ENCODE measurements around the gene RPL36AL. TPM values are rescaled to one million over a fixed set of nuclear protein-coding genes. Genes with fewer than 3 reads are reported as not detected.
A peak's percentile ranks its signal among the peaks of the same experiment; 100 is the strongest.

Gene RPL36AL
- polyA plus RNA-seq, 1 experiment, result 295 TPM

DNA sequence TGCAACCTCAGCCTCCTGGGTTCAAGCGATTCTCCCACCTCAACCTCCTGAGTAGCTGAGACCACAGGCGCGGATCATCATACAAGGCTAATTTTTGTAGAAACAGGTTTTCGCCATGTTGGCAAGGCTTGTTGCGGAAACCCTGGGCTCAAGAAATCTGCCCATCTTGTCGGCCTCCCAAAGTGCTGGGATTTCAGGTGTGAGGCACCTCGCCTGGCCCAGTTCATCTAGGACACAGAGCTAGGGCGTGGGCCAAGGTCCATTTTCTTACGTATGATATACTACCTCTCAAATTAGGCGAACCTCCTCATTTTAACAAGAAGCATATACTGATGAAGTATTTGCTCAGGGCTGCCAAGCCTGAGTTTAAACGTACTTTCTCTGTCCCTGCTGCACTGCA, 36.4 kb downstream of the RPL36AL start:
- ChIA-PET CTCF (no interaction called here), POLR2A (no interaction called here)
- Histone ChIP-seq H3K27ac (ENCODE audit: low read depth, low read length) (no peak overlapping the region), H3K9me3 (ENCODE audit: control insufficient read depth, insufficient read depth, low read length) (no peaks in the 10 kb centered on the region), H3K4me3 (ENCODE audit: low read depth, low read length) (peak overlapping the region; percentile 95), H3K27me3 (ENCODE audit: control insufficient read depth, insufficient read depth, low read length) (no peaks in the 10 kb centered on the region)
- TF ChIP-seq, protein P1, sequence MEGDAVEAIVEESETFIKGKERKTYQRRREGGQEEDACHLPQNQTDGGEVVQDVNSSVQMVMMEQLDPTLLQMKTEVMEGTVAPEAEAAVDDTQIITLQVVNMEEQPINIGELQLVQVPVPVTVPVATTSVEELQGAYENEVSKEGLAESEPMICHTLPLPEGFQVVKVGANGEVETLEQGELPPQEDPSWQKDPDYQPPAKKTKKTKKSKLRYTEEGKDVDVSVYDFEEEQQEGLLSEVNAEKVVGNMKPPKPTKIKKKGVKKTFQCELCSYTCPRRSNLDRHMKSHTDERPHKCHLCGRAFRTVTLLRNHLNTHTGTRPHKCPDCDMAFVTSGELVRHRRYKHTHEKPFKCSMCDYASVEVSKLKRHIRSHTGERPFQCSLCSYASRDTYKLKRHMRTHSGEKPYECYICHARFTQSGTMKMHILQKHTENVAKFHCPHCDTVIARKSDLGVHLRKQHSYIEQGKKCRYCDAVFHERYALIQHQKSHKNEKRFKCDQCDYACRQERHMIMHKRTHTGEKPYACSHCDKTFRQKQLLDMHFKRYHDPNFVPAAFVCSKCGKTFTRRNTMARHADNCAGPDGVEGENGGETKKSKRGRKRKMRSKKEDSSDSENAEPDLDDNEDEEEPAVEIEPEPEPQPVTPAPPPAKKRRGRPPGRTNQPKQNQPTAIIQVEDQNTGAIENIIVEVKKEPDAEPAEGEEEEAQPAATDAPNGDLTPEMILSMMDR (IDR thresholded peaks at IDR 0.05; ENCODE audit: low read depth, low read length), result no peak
- no peak for DNase-seq (ENCODE audit: low read depth, low spot score)

DNA sequence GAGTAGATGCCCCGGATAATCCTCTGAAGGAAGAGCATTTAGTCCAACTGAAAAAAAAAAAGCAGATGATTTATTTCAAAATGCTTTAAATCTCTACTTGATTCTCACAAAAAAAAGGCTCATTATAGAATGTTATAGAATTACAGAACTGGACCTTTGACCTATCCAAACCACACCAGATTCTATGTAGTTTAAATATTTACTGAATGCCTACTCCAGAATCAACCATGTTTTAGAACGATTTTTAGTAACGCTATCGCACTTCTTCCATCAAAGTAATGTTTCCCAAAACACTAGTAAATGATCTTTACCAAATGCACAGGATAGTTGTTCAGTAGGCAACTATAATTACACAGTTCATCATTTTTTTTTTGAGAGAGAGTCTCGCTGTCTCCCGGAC, 36.8 kb downstream of the RPL36AL start:
- H3K27me3 ChIP-seq (ENCODE audit: control insufficient read depth, insufficient read depth, low read length), result no peaks in the 10 kb centered on the region
- TF ChIP-seq, protein P1 (IDR thresholded peaks at IDR 0.05; ENCODE audit: low read depth, low read length), result no peak
- CTCF ChIA-PET, result interaction anchor here (1.2 kb wide), 1 partner anchor 122 kb away, joined by 5 read pairs; no protein-coding TSS in a partner anchor
- H3K27ac ChIP-seq (ENCODE audit: low read depth, low read length), result no peak overlapping the region
- peak overlapping the region; percentile 95 for H3K4me3 ChIP-seq (ENCODE audit: low read depth, low read length)
- no peaks in the 10 kb centered on the region for H3K9me3 ChIP-seq (ENCODE audit: control insufficient read depth, insufficient read depth, low read length)
- DNase-seq (ENCODE audit: low read depth, low spot score), result no peak
- POLR2A ChIA-PET, result no interaction called here

DNA sequence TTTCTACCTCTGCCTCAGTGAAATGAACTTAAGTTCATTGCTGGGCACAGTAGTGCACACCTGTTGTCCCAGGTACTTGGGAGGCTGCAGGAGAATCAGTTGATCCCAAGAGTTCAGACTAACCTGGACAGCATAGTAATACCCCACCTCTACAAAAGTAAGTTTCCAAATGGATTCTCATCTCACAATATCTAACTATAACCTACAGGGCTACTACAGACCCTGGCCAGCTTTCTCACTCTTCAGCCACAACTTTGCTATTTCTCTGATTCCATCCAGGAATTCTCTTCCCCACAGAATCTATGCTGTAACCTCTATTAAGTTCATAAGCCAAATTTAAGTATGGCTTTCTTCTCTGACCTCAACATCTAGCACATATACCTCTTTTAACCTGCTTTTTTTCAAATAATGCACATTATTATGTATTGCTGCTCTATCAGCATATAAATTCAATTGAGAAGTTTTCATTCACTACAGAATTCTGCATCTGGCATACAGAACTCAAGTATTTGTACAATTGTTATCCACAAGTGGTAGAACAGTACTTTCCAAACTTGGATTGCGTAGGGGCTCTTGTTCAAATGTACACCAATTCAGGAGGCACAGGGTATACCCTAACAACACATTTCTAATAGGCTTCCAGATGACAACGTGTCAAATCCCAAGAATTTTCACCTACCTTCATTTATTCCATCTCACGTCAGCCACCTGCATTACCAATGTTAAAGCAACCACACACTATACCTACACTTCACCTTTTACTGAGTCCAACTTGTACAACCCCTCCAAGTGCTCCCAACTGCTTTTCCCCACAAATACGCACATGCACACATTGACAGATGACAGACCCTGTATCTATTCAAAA, 38.1 kb downstream of the RPL36AL start:
- H3K9me3 ChIP-seq (ENCODE audit: control insufficient read depth, insufficient read depth, low read length), result no peaks in the 10 kb centered on the region
- DNase-seq (ENCODE audit: low read depth, low spot score), result no peak
- no peaks in the 10 kb centered on the region for H3K27me3 ChIP-seq (ENCODE audit: control insufficient read depth, insufficient read depth, low read length)
- H3K4me3 ChIP-seq (ENCODE audit: low read depth, low read length), result no peak overlapping the region
- TF ChIP-seq, protein P1 (IDR thresholded peaks at IDR 0.05; ENCODE audit: low read depth, low read length), result no peak
- POLR2A ChIA-PET, result interaction anchor here (0.6 kb wide), 1 partner anchor 163 kb away, joined by 3 read pairs; no protein-coding TSS in a partner anchor
- CTCF ChIA-PET, result interaction anchor here (1.2 kb wide), 1 partner anchor 121 kb away, joined by 5 read pairs; no protein-coding TSS in a partner anchor
- H3K27ac ChIP-seq (ENCODE audit: low read depth, low read length), result no peak overlapping the region

DNA sequence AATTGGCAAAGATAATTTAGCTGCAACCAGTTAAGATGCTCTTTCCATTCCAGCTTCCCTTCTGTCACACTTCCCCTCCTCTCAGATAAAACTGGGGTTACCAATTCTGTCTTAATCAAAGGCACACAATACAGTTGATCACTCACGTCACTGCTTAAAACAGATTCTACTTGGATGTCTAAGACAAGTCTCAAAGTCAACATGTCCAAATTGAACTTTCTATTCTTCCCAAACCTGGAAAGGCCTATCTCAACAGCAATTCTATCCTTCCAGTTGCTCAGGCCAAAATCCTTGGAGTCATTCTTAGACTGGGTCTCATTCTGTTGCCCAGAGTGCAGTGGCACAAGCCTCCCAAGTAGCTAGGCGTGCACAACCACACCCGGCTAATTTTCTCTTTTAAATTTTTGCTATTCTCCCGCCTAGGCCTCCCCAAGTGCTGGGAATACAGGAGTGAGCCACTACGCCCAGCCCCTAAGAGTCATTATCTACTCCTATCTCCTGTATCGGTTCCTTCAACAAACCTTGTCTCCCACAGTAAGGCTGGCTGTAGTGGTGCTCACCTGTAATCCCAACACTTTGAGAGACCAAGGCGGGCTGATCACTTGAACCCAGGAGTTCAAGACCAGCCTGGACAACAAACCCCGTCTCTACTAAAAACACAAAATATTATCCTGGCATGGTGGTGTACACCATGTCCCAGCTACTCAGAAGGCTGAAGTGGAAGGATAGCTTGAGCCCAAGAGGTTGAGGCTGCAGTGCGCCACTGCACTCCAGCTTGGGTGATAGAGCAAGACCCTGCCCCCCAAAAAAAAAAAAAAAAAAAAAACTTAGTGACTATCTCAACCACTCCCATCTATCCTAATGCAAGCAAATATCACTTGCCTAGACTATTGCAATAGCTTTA, 39.0 kb downstream of the RPL36AL start:
- TF ChIP-seq, protein P1 (IDR thresholded peaks at IDR 0.05; ENCODE audit: low read depth, low read length), result no peak
- H3K9me3 ChIP-seq (ENCODE audit: control insufficient read depth, insufficient read depth, low read length), result no peaks in the 10 kb centered on the region
- no peak for DNase-seq (ENCODE audit: low read depth, low spot score)
- no peak overlapping the region for H3K4me3 ChIP-seq (ENCODE audit: low read depth, low read length)
- H3K27me3 ChIP-seq (ENCODE audit: control insufficient read depth, insufficient read depth, low read length), result no peaks in the 10 kb centered on the region
- ChIA-PET CTCF (interaction anchor here (1.5 kb wide), 1 partner anchor 120 kb away, joined by 10 read pairs; no protein-coding TSS in a partner anchor), POLR2A (interaction anchor here (0.6 kb wide), 1 partner anchor 164 kb away, joined by 3 read pairs; no protein-coding TSS in a partner anchor)
- H3K27ac ChIP-seq (ENCODE audit: low read depth, low read length), result no peak overlapping the region
